ENCODE data around the gene SEC31A.

- TF ChIP-seq CTCF (IDR thresholded peaks at IDR 0.05) = no peak
- TF ChIP-seq POLR2A (IDR thresholded peaks at IDR 0.05) = no peak
These were observed 116.2 kb downstream of the SEC31A start for GRCh38 chr4:82774711-82775171.

Measured in sigmoid colon (tissue), 3 donors.